Prostate gland (tissue), 2 donors: ENCODE results near the gene KSR2. TPM values are rescaled to one million over a fixed set of nuclear protein-coding genes. Genes with fewer than 3 reads are reported as not detected.

Experiments
- DNase-seq: peaks from one replicate; pipeline ENCODE4 v3.0.0-alpha.2; 2019; ENCODE audit warnings: low spot score
- H3K27ac ChIP-seq, 2 donors: fragments of 200-600 bp; sonication (generic); 2 replicates each; pipeline ENCODE4 v1.5.1; 2017 to 2019
- H3K27me3 ChIP-seq: fragments of 200-600 bp; sonication (generic); replicated peaks from 2 replicates; pipeline ENCODE4 v1.5.1; 2019; ENCODE audit not compliant: insufficient read depth
- H3K36me3 ChIP-seq, 2 donors: fragments of 200-600 bp; sonication (generic); 1 replicate in 1 of 2; 2 replicates in 1 of 2; pipeline versions ENCODE4 v1.5.1 to v1.8.1; 2017 to 2019
- H3K4me1 ChIP-seq: fragments of 200-600 bp; sonication (generic); replicated peaks from 2 replicates; pipeline ENCODE4 v1.5.1; 2019
- H3K4me3 ChIP-seq, 2 donors: fragments of 200-600 bp; sonication (generic); 2 replicates each; pipeline ENCODE4 v1.5.1; 2017 to 2019
- H3K9me3 ChIP-seq: fragments of 200-600 bp; sonication (generic); 2 replicates; pipeline ENCODE4 v1.5.1; 2017
- POLR2A ChIP-seq: fragments of 450-650 bp; IDR thresholded peaks from one replicate; pipeline ENCODE4 v1.6.1; 2016; ENCODE audit warnings: antibody characterized with exemption, mild to moderate bottlenecking
- POLR2AphosphoS5 ChIP-seq: sonication (generic); formaldehyde crosslinking; IDR thresholded peaks from one replicate; pipeline ENCODE4 v1.6.1; 2017; ENCODE audit warnings: antibody characterized with exemption
- WGBS: methylation state at CpG from one replicate; pipeline ENCODE4 v1.1.5; 2018; 5-methylcytosine and 5-hydroxymethylcytosine counted together
- intact Hi-C: fragments of 100-400 bp; cut with DNase I; formaldehyde crosslinking; loops from one replicate; pipeline ENCODE4 v1.14.2; 2022
- total RNA-seq, 2 donors: library from RNA; depleted of rRNA; stranded (reverse); fragments of >200 nt; gene quantifications; one replicate each; pipeline ENCODE4 v1.1.0, GENCODE V29; 2016
- TF ChIP-seq, protein P1 (sequence below), 4 experiments: fragments of 200-600 bp in 2 of 4; fragments of 450-650 bp in 2 of 4; sonication (generic) in 2 of 4; IDR thresholded peaks; 1 replicate in 3 of 4; 2 replicates in 1 of 4; pipeline ENCODE4 v1.5.1; 2016 to 2019; ENCODE audit warnings: antibody characterized with exemption in 4 of 4, mild to moderate bottlenecking in 2 of 4, moderate library complexity in 2 of 4

KSR2 gene
- total RNA-seq, 2 donors from 2014 or later: 1.0 to 1.7 TPM

DNA sequence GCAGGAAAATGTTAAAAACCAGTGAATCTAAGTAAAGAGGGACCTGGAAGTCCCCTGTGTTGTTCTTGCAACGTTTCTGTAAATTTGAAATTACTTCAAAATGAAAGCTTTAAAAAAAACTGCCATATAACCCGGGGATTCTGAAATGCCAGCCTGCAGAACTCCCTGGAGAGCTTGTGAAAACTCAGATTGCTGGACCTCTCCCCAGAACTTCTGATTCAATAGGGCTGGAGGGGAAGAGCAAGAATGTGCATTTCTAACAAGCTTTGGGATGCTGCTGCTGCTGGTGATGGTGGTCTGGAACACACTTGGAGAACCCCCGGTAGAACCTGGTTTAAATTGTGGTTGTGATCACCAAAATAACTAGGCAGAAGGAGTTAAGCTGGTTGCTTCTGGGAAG lies 307.3 kb downstream of the KSR2 start:
- no peaks in the 10 kb centered on the region for H3K36me3 ChIP-seq
- no peak overlapping the region for H3K27ac ChIP-seq
- no peak for DNase-seq
- H3K4me3 ChIP-seq: no peak overlapping the region
- intact Hi-C loops: no loop called here
- no peaks in the 10 kb centered on the region for H3K4me1 ChIP-seq
- TF ChIP-seq, protein P1, sequence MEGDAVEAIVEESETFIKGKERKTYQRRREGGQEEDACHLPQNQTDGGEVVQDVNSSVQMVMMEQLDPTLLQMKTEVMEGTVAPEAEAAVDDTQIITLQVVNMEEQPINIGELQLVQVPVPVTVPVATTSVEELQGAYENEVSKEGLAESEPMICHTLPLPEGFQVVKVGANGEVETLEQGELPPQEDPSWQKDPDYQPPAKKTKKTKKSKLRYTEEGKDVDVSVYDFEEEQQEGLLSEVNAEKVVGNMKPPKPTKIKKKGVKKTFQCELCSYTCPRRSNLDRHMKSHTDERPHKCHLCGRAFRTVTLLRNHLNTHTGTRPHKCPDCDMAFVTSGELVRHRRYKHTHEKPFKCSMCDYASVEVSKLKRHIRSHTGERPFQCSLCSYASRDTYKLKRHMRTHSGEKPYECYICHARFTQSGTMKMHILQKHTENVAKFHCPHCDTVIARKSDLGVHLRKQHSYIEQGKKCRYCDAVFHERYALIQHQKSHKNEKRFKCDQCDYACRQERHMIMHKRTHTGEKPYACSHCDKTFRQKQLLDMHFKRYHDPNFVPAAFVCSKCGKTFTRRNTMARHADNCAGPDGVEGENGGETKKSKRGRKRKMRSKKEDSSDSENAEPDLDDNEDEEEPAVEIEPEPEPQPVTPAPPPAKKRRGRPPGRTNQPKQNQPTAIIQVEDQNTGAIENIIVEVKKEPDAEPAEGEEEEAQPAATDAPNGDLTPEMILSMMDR (IDR thresholded peaks at IDR 0.05): no peak
- no peak for TF ChIP-seq POLR2A
- no peak for TF ChIP-seq POLR2AphosphoS5
- no peaks in the 10 kb centered on the region for H3K9me3 ChIP-seq
- H3K27me3 ChIP-seq: no peaks in the 10 kb centered on the region
- 51% methylated on average over 3 of the region's 3 CpGs for WGBS

DNA sequence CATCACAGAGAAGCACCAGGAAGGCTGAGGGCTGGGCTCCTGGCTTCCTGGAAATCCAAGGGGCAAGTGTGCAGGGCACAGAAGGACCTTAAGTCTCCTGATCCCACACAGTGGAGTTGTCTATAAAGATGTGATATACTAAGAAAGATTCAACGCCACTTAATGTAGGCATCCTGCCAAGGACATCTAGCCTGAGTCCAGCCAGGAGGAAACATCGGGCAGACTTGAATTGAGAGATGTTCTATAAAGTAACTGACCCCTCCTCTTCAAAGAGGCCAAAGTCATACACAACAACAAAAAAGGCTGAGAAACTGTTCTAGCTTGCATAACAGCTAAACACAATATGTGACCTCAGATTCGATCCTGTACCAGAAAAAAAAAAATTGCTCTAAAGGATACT lies 307.9 kb downstream of the KSR2 start:
- H3K27ac ChIP-seq: no peak overlapping the region
- no peaks in the 10 kb centered on the region for H3K4me1 ChIP-seq
- no peaks in the 10 kb centered on the region for H3K27me3 ChIP-seq
- H3K36me3 ChIP-seq: no peaks in the 10 kb centered on the region
- DNase-seq: no peak
- no peak for TF ChIP-seq POLR2A
- no peak for TF ChIP-seq POLR2AphosphoS5
- TF ChIP-seq, protein P1 (IDR thresholded peaks at IDR 0.05): no peak
- H3K4me3 ChIP-seq: no peak overlapping the region
- H3K9me3 ChIP-seq: no peaks in the 10 kb centered on the region
- intact Hi-C loops: no loop called here
- WGBS: 45% methylated on average over 3 of the region's 3 CpGs

DNA sequence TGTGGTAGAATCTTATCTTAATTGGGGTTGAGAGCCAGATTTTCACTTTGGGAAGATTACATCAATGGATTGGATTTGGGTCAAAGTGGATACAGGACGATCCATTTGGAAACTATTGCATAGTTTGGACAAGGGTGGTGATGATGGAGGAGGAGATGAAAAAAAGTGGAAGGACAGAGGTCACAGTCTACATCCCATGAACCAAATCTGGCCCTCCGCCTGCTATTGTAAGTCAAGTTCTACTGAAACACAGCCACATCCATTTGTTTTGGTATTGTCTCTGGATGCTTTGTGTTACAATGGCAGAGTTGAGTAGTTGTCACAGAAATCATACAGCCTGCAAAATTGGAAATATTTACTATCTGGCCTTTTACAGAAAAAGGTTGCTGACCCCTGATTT lies 310.6 kb downstream of the KSR2 start:
- WGBS: 72% methylated on average over 2 of the region's 2 CpGs
- intact Hi-C loops: no loop called here

DNA sequence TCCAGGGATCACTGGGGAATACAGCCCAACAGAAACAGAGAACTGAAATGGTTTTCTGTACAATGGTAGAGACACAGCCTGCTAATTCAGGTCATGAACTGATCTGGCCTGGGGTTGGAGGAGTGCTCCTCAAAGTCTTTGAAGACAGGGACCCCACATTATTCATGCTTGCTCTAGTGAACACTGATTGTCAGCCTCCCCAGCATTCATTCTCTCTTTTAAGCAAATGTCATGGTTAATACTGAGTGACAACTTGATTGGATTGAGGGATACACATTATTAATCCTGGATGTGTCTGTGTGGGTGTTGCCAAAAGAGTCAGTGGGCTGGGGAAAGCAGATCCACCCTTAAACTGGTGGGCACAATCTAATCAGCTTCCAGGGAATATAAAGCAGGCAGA lies 319.0 kb downstream of the KSR2 start:
- Histone ChIP-seq H3K36me3 (no peaks in the 10 kb centered on the region), H3K27ac (no peak overlapping the region), H3K4me3 (no peak overlapping the region), H3K9me3 (no peaks in the 10 kb centered on the region), H3K27me3 (no peaks in the 10 kb centered on the region), H3K4me1 (no peaks in the 10 kb centered on the region)
- no peak for DNase-seq
- TF ChIP-seq, protein P1 (IDR thresholded peaks at IDR 0.05): no peak
- TF ChIP-seq POLR2AphosphoS5 (no peak), POLR2A (no peak)
- intact Hi-C loops: no loop called here

More for the DNA sequence above, 310.6 kb downstream of the KSR2 start:
- Histone ChIP-seq H3K27me3 (no peaks in the 10 kb centered on the region), H3K4me1 (no peaks in the 10 kb centered on the region), H3K9me3 (no peaks in the 10 kb centered on the region), H3K4me3 (no peak overlapping the region), H3K27ac (no peak overlapping the region), H3K36me3 (no peaks in the 10 kb centered on the region)
- no peak for DNase-seq
- no peak for TF ChIP-seq POLR2AphosphoS5

DNA sequence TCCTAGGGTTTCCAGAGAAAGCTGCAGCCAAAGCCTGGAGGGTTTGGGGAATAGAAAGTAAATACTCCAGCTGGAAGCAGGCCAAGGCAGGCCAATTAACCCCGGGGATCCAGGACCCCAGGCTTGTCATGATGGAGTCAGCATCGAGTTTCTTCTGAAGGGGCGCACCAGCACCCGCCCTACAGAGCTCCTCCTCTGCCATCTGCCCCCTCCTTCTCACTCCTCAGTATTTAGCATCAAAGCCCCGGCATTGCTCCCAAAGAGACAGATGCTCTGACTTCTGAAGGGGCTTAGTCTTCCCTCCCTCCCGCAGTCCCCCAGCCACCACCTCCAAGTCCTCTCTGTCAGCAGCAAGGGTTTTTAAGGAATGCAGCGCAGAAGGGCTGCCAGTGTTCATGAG lies 322.3 kb downstream of the KSR2 start:
- Histone ChIP-seq H3K9me3 (no peaks in the 10 kb centered on the region), H3K27me3 (no peaks in the 10 kb centered on the region), H3K4me3 (no peak overlapping the region), H3K36me3 (no peaks in the 10 kb centered on the region), H3K4me1 (no peaks in the 10 kb centered on the region), H3K27ac (peak overlapping the region in 1 of 2 donors; percentile 43)
- intact Hi-C loops: no loop called here
- TF ChIP-seq POLR2AphosphoS5 (no peak), POLR2A (no peak)
- TF ChIP-seq, protein P1 (IDR thresholded peaks at IDR 0.05): no peak
- no peak for DNase-seq
- WGBS: 7% methylated on average over 7 of the region's 7 CpGs
